KBM-7 (cell line): ENCODE results near the gene RND2.
"Not testable (repeated sequence)": the region's sequence is repeated elsewhere in the genome, so short reads cannot be mapped to it uniquely, and the experiment has no call there.

Source experiments
- DNase-seq: peaks from one replicate; pipeline ENCODE4 v3.0.0-alpha.2; 2015
- in situ Hi-C: fragments of 300-500 bp; cut with MboI; formaldehyde crosslinking; loops from 2 replicates; pipeline ENCODE4 v1.14.3; 2020; ENCODE audit warnings: low sequenced_read_pairs, low pct_unique_long_range_greater_than_20kb, mixed read lengths

Gene RND2

GRCh38 chr17:43051969-43052368, 26.9 kb downstream of the RND2 start:
- in situ Hi-C loops: no loop called here
- DNase-seq: no peak

GRCh38 chr17:43053008-43053407, 28.0 kb downstream of the RND2 start:
- in situ Hi-C loops, DNase-seq: not testable (repeated sequence)

- in situ Hi-C loops: no loop called here
- DNase-seq: no peak
Measured at GRCh38 chr17:43056051-43056450, 31.0 kb downstream of the RND2 start.

- no peak for DNase-seq
- in situ Hi-C loops: no loop called here
Measured at GRCh38 chr17:43062984-43063638, 38.1 kb downstream of the RND2 start.

- in situ Hi-C loops: no loop called here
- DNase-seq: no peak
Measured at GRCh38 chr17:43068570-43069367, 43.7 kb downstream of the RND2 start.

GRCh38 chr17:43069368-43069898, 44.4 kb downstream of the RND2 start:
- no peak for DNase-seq
- in situ Hi-C loops: no loop called here

GRCh38 chr17:43070257-43070656, 45.2 kb downstream of the RND2 start:
- in situ Hi-C loops: no loop called here
- DNase-seq: no peak

- in situ Hi-C loops: no loop called here
- no peak for DNase-seq
Measured at GRCh38 chr17:43070872-43071271, 45.8 kb downstream of the RND2 start.

- no peak for DNase-seq
- in situ Hi-C loops: no loop called here
Measured at GRCh38 chr17:43074869-43075268, 49.8 kb downstream of the RND2 start.

- in situ Hi-C loops: no loop called here
- DNase-seq: no peak
Measured at GRCh38 chr17:43079641-43080302, 54.7 kb downstream of the RND2 start.
